Activated CD4-positive, alpha-beta T cell treated with anti-CD3 and anti-CD28 coated beads for 36 hours (primary cell): ENCODE results near the gene RNF152. TPM values are rescaled to one million over a fixed set of nuclear protein-coding genes. Genes with fewer than 3 reads are reported as not detected.
A peak's percentile ranks its signal among the peaks of the same experiment; 100 is the strongest.

Source experiments
- ATAC-seq: fragments of 200-7000 bp; cut with Tn5 transposase; one replicate; pipeline ENCODE4 v1.10.0; 2021; ENCODE audit warnings: mild to moderate bottlenecking, moderate library complexity
- CTCF ChIA-PET: fragments of 350-600 bp; sonication (Branson Sonifier 250); formaldehyde crosslinking; loops from one replicate; lab custom pipeline; 2021; ENCODE audit warnings: antibody characterized with exemption; lab: Charles Lee
- POLR2A ChIA-PET: fragments of 350-600 bp; sonication (Branson Sonifier 250); formaldehyde crosslinking; loops from one replicate; lab custom pipeline; 2021; ENCODE audit warnings: antibody characterized with exemption, inconsistent platforms; lab: Charles Lee
- DNase-seq: peaks from one replicate; pipeline ENCODE4 v3.0.0-alpha.2; 2020
- H3K27ac Mint-ChIP-seq: one replicate; pipeline ENCODE4 v1.8.0; 2021; ENCODE audit warnings: mixed read lengths
- H3K27me3 Mint-ChIP-seq: one replicate; pipeline ENCODE4 v1.8.0; 2021; ENCODE audit warnings: mixed read lengths
- H3K36me3 Mint-ChIP-seq: one replicate; pipeline ENCODE4 v1.8.0; 2021; ENCODE audit warnings: low read depth, mixed read lengths
- H3K4me1 Mint-ChIP-seq: one replicate; pipeline ENCODE4 v1.8.0; 2021; ENCODE audit warnings: mixed read lengths
- H3K4me3 Mint-ChIP-seq: one replicate; pipeline ENCODE4 v1.8.0; 2021; ENCODE audit warnings: mild to moderate bottlenecking, moderate library complexity, mixed read lengths
- H3K9me3 Mint-ChIP-seq: one replicate; pipeline ENCODE4 v1.8.0; 2021; ENCODE audit warnings: low read depth, mixed read lengths
- intact Hi-C, 2 experiments: fragments of 100-400 bp; cut with DNase I in 1 of 2; cut with micrococcal nuclease in 1 of 2; formaldehyde crosslinking; loops; one replicate each; pipeline versions ENCODE4 v1.14.2 to v1.15.1; 2022 to 2024; cut with DNase I, micrococcal nuclease
- total RNA-seq, 2 experiments: library from RNA; stranded (reverse); gene quantifications; one replicate each; pipeline ENCODE4 v1.2.3, GENCODE V29; 2021

Gene RNF152
- total RNA-seq, 2 experiments from 2014 or later: 0.05 to 0.28 TPM

- ChIA-PET CTCF (interaction anchor here (0.9 kb wide), 1 partner anchor 15 kb away, joined by 3 read pairs; no protein-coding TSS in a partner anchor), POLR2A (no interaction called here)
- Mint-ChIP-seq H3K27ac (no peak overlapping the region), H3K4me1 (peaks cover 20% of the 10 kb centered on the region), H3K36me3 (no peaks in the 10 kb centered on the region), H3K4me3 (no peak overlapping the region), H3K27me3 (peaks cover 2% of the 10 kb centered on the region), H3K9me3 (no peaks in the 10 kb centered on the region)
- peak; percentile 48 for ATAC-seq
- DNase-seq: no peak
- intact Hi-C loops: loop anchor here in 1 of 2 experiments (2.0 kb wide), 1 partner anchor 59 kb away; no protein-coding TSS in a partner anchor
These were observed 25.0 kb upstream of the RNF152 start for GRCh38 chr18:61917818-61918217.

- ATAC-seq (no peak), DNase-seq (no peak)
- Mint-ChIP-seq H3K36me3 (no peaks in the 10 kb centered on the region), H3K27ac (no peak overlapping the region), H3K4me1 (peaks cover under 1% of the 10 kb centered on the region), H3K9me3 (no peaks in the 10 kb centered on the region), H3K4me3 (no peak overlapping the region), H3K27me3 (peaks cover 3% of the 10 kb centered on the region)
- ChIA-PET CTCF (interaction anchor here (1.0 kb wide), 1 partner anchor 12 kb away, joined by 3 read pairs; no protein-coding TSS in a partner anchor), POLR2A (no interaction called here)
- intact Hi-C loops: no loop called here
These were observed 19.7 kb upstream of the RNF152 start for GRCh38 chr18:61912476-61912875.

- intact Hi-C loops: no loop called here
- H3K27me3 Mint-ChIP-seq: peaks cover 6% of the 10 kb centered on the region
- DNase-seq (no peak), ATAC-seq (no peak)
- POLR2A ChIA-PET: no interaction called here
- CTCF ChIA-PET: interaction anchor here (1.5 to 1.6 kb wide), 2 partner anchors 8 to 9 kb away, joined by 3 to 6 read pairs; no protein-coding TSS in a partner anchor
- H3K4me1 Mint-ChIP-seq: no peaks in the 10 kb centered on the region
- no peaks in the 10 kb centered on the region for H3K9me3 Mint-ChIP-seq
- no peaks in the 10 kb centered on the region for H3K36me3 Mint-ChIP-seq
- no peak overlapping the region for H3K4me3 Mint-ChIP-seq
- H3K27ac Mint-ChIP-seq: no peak overlapping the region
These were observed 17.3 kb upstream of the RNF152 start for GRCh38 chr18:61910101-61910500.

GRCh38 chr18:61908661-61909060, 15.9 kb upstream of the RNF152 start:
- Mint-ChIP-seq H3K4me1 (no peaks in the 10 kb centered on the region), H3K27ac (no peak overlapping the region), H3K36me3 (no peaks in the 10 kb centered on the region), H3K27me3 (peaks cover 9% of the 10 kb centered on the region), H3K4me3 (no peak overlapping the region), H3K9me3 (no peaks in the 10 kb centered on the region)
- ATAC-seq: no peak
- ChIA-PET CTCF (interaction anchor here (1.2 to 1.5 kb wide), 2 partner anchors 8 to 12 kb away, joined by 3 to 6 read pairs; no protein-coding TSS in a partner anchor), POLR2A (no interaction called here)
- no peak for DNase-seq
- intact Hi-C loops: no loop called here

GRCh38 chr18:61901323-61901986, 8.6 kb upstream of the RNF152 start:
- Mint-ChIP-seq H3K36me3 (no peaks in the 10 kb centered on the region), H3K4me3 (no peak overlapping the region), H3K4me1 (no peaks in the 10 kb centered on the region), H3K9me3 (no peaks in the 10 kb centered on the region), H3K27me3 (peaks cover 26% of the 10 kb centered on the region), H3K27ac (no peak overlapping the region)
- ChIA-PET POLR2A (no interaction called here), CTCF (interaction anchor here (0.7 to 1.7 kb wide), 9 partner anchors 8 to 203 kb away, joined by 3 to 6 read pairs (median 3); no protein-coding TSS in a partner anchor)
- ATAC-seq (peak; percentile 84), DNase-seq (peak; percentile 51)
- intact Hi-C loops: loop anchor here (1.0 to 5.0 kb wide), 5 partner anchors 229 to 579 kb away; no protein-coding TSS in a partner anchor

- peaks cover 26% of the 10 kb centered on the region for H3K27me3 Mint-ChIP-seq
- no peaks in the 10 kb centered on the region for H3K4me1 Mint-ChIP-seq
- no peaks in the 10 kb centered on the region for H3K9me3 Mint-ChIP-seq
- ATAC-seq: no peak
- no peak overlapping the region for H3K27ac Mint-ChIP-seq
- no peak for DNase-seq
- intact Hi-C loops: loop anchor here (1.0 to 5.0 kb wide), 5 partner anchors 230 to 578 kb away; no protein-coding TSS in a partner anchor
- POLR2A ChIA-PET: interaction anchor here (0.6 kb wide), 1 partner anchor 69 kb away, joined by 6 read pairs; no protein-coding TSS in a partner anchor
- no peak overlapping the region for H3K4me3 Mint-ChIP-seq
- H3K36me3 Mint-ChIP-seq: no peaks in the 10 kb centered on the region
- CTCF ChIA-PET: interaction anchor here (0.7 to 1.2 kb wide), 7 partner anchors 9 to 136 kb away, joined by 3 to 6 read pairs (median 3); no protein-coding TSS in a partner anchor
These were observed 7.9 kb upstream of the RNF152 start for GRCh38 chr18:61900504-61901281.

- intact Hi-C loops: loop anchor here in 1 of 2 experiments (10.0 kb wide), 1 partner anchor 264 kb away; no protein-coding TSS in a partner anchor
- Mint-ChIP-seq H3K27me3 (peaks cover 28% of the 10 kb centered on the region), H3K4me3 (no peak overlapping the region), H3K9me3 (no peaks in the 10 kb centered on the region), H3K27ac (no peak overlapping the region), H3K36me3 (no peaks in the 10 kb centered on the region), H3K4me1 (peaks cover 4% of the 10 kb centered on the region)
- POLR2A ChIA-PET: no interaction called here
- CTCF ChIA-PET: no interaction called here
- no peak for DNase-seq
- no peak for ATAC-seq
These were observed 5.9 kb upstream of the RNF152 start for GRCh38 chr18:61898640-61899101.

GRCh38 chr18:61896757-61897156, 4.0 kb upstream of the RNF152 start:
- POLR2A ChIA-PET: interaction anchor here (0.7 kb wide), 1 partner anchor 261 kb away, joined by 6 read pairs; no protein-coding TSS in a partner anchor
- DNase-seq: no peak
- Mint-ChIP-seq H3K27me3 (peaks cover 36% of the 10 kb centered on the region), H3K4me3 (no peak overlapping the region), H3K4me1 (peaks cover 12% of the 10 kb centered on the region), H3K27ac (no peak overlapping the region), H3K9me3 (no peaks in the 10 kb centered on the region), H3K36me3 (no peaks in the 10 kb centered on the region)
- CTCF ChIA-PET: interaction anchor here (0.6 to 1.3 kb wide), 3 partner anchors 11 to 670 kb away, joined by 3 to 6 read pairs (median 4); no protein-coding TSS in a partner anchor
- no peak for ATAC-seq
- intact Hi-C loops: loop anchor here in 1 of 2 experiments (10.0 kb wide), 1 partner anchor 262 kb away; no protein-coding TSS in a partner anchor

GRCh38 chr18:61896118-61896517, 3.3 kb upstream of the RNF152 start:
- H3K27me3 Mint-ChIP-seq: peaks cover 36% of the 10 kb centered on the region
- H3K27ac Mint-ChIP-seq: no peak overlapping the region
- ChIA-PET CTCF (interaction anchor here (1.2 to 1.3 kb wide), 2 partner anchors 12 to 236 kb away, joined by 4 to 6 read pairs; no protein-coding TSS in a partner anchor), POLR2A (interaction anchor here (0.7 kb wide), 1 partner anchor 260 kb away, joined by 6 read pairs; no protein-coding TSS in a partner anchor)
- intact Hi-C loops: loop anchor here in 1 of 2 experiments (10.0 kb wide), 1 partner anchor 261 kb away; no protein-coding TSS in a partner anchor
- H3K4me1 Mint-ChIP-seq: peaks cover 12% of the 10 kb centered on the region
- DNase-seq (no peak), ATAC-seq (no peak)
- H3K4me3 Mint-ChIP-seq: no peak overlapping the region
- H3K9me3 Mint-ChIP-seq: no peaks in the 10 kb centered on the region
- H3K36me3 Mint-ChIP-seq: no peaks in the 10 kb centered on the region

- no peaks in the 10 kb centered on the region for H3K36me3 Mint-ChIP-seq
- H3K27me3 Mint-ChIP-seq: peaks cover 39% of the 10 kb centered on the region
- ATAC-seq: no peak
- CTCF ChIA-PET: interaction anchor here (0.6 to 1.4 kb wide), 4 partner anchors 7 to 316 kb away, joined by 3 to 5 read pairs (median 3); no protein-coding TSS in a partner anchor
- POLR2A ChIA-PET: no interaction called here
- peak overlapping the region; percentile 73 for H3K4me3 Mint-ChIP-seq
- no peaks in the 10 kb centered on the region for H3K9me3 Mint-ChIP-seq
- DNase-seq: no peak
- peaks cover 12% of the 10 kb centered on the region for H3K4me1 Mint-ChIP-seq
- intact Hi-C loops: loop anchor here (5.0 to 10.0 kb wide), 4 partner anchors 260 to 343 kb away; partner anchors contain the start of genes PIGN (in 1 of the 2) and RELCH (in 1 of the 2)
- no peak overlapping the region for H3K27ac Mint-ChIP-seq
These were observed 2.1 kb upstream of the RNF152 start for GRCh38 chr18:61894751-61895524.
